Measurements from ENCODE around the gene WDR46. TPM values are rescaled to one million over a fixed set of nuclear protein-coding genes. Genes with fewer than 3 reads are reported as not detected.
A peak's percentile ranks its signal among the peaks of the same experiment; 100 is the strongest.

WDR46 gene
- total RNA-seq, 6 experiments from 2014 or later = 13.1 to 35.2 (median 23.9) TPM

DNA sequence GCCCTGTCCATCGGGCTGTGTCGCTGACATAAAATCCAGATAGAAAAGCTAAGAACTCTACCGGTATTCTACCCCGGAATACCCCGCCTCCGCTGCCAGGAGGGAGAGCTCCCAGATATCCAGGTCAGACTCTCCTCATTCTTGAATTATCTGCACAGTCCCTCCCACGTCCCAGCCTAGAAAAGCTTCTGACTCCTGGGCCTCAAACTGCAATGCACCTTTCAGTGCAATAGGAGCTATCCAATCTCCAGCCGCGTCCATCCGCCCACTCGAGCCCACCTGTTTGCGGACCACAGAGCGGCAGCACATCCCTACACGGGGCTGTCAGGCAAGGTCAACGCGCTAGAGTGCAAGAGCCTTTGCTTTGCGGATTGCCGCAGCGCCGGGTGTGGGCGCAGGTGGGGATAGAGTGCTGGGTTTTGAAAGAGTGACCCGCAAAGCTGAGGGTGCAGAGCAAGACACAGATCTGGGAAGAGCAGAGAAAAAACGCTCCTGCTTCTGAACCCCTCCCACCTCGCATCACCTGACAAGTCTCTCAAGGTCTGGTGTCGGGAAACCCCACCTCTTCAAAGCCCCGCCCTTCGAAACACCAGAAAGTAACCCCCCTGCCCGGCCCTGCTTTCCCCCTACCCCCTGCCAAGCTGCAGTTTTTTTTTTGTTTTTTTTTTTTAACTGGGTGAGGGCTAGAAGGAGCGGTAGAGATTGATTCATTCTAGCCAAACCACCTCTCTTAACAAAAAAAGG lies 23.5 kb upstream of the WDR46 start:
- ATAC-seq = peak; percentile 60 to 68 (median 63)

GRCh38 chr6:33306356-33306755 lies 17.3 kb upstream of the WDR46 start:
- WGBS (ENCODE audit: insufficient coverage, low coverage, low lambda C conversion rate, missing lambda C conversion rate) = 78% methylated on average over 4 of the region's 4 CpGs
- no peaks in the 10 kb centered on the region for H3K9me3 ChIP-seq
- peaks cover 0 to 32% (median 5%) of the 10 kb centered on the region in 4 donors for H3K36me3 ChIP-seq
- H3K27ac ChIP-seq = no peak overlapping the region
- intact Hi-C loops (cut with DNase I) = no loop called here
- H3K27me3 ChIP-seq = no peaks in the 10 kb centered on the region
- H3K4me3 ChIP-seq = no peak overlapping the region
- H3K4me1 ChIP-seq = peaks cover 0 to 3% (median 0%) of the 10 kb centered on the region in 4 donors
- DNase-seq = no peak
- no peak for ATAC-seq
- TF ChIP-seq, protein P1, sequence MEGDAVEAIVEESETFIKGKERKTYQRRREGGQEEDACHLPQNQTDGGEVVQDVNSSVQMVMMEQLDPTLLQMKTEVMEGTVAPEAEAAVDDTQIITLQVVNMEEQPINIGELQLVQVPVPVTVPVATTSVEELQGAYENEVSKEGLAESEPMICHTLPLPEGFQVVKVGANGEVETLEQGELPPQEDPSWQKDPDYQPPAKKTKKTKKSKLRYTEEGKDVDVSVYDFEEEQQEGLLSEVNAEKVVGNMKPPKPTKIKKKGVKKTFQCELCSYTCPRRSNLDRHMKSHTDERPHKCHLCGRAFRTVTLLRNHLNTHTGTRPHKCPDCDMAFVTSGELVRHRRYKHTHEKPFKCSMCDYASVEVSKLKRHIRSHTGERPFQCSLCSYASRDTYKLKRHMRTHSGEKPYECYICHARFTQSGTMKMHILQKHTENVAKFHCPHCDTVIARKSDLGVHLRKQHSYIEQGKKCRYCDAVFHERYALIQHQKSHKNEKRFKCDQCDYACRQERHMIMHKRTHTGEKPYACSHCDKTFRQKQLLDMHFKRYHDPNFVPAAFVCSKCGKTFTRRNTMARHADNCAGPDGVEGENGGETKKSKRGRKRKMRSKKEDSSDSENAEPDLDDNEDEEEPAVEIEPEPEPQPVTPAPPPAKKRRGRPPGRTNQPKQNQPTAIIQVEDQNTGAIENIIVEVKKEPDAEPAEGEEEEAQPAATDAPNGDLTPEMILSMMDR (IDR thresholded peaks at IDR 0.05) = no peak
- TF ChIP-seq POLR2A (IDR thresholded peaks at IDR 0.05) = no peak

More for the DNA sequence above, 23.5 kb upstream of the WDR46 start:
- no peaks in the 10 kb centered on the region for H3K27me3 ChIP-seq
- H3K9me3 ChIP-seq = no peaks in the 10 kb centered on the region
- WGBS (ENCODE audit: insufficient coverage, low coverage, low lambda C conversion rate, missing lambda C conversion rate) = 1% methylated on average over 20 of the region's 29 CpGs
- intact Hi-C loops (cut with DNase I) = no loop called here
- TF ChIP-seq POLR2A (IDR thresholded peaks at IDR 0.05) = no peak
- TF ChIP-seq, protein P1 (IDR thresholded peaks at IDR 0.05) = no peak
- H3K36me3 ChIP-seq = peaks cover 0 to 4% (median 0%) of the 10 kb centered on the region in 4 donors
- DNase-seq = peak; percentile 78 to 84 (median 82)
- H3K27ac ChIP-seq = peak overlapping the region; percentile 94 to 99 (median 97)
- H3K4me3 ChIP-seq = peak overlapping the region; percentile 79 to 93 (median 85)
- H3K4me1 ChIP-seq = peaks cover 0 to 29% (median 0%) of the 10 kb centered on the region in 4 donors

DNA sequence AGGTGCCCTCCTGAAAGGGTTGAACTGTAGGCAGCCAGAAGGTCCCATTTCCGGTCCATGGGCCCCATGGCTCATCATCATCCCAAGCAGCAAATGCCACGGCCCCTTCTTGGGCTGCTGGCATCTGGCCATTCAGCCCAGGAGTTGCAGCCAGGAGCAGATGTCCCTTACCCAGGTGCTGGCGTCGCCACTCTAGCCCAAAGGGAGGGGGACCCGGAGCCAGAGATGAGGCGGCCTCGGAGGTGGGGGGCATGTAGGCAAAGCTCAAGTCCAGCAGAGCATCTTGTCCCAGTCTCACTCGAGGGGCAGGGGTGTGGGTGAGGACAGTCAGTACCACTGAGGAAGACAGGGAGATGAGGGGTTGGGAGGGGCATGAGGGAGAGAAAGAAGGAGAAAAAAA lies 16.0 kb upstream of the WDR46 start:
- ATAC-seq (no peak), DNase-seq (no peak)
- Histone ChIP-seq H3K27me3 (no peaks in the 10 kb centered on the region), H3K4me1 (peaks cover 0 to 6% (median 0%) of the 10 kb centered on the region in 4 donors), H3K27ac (no peak overlapping the region), H3K9me3 (no peaks in the 10 kb centered on the region), H3K4me3 (no peak overlapping the region), H3K36me3 (peaks cover 0 to 28% (median 5%) of the 10 kb centered on the region in 4 donors)
- no CpG with 5 or more reads among the region's 8 CpGs for WGBS (ENCODE audit: insufficient coverage, low coverage, low lambda C conversion rate, missing lambda C conversion rate)
- intact Hi-C loops (cut with DNase I) = no loop called here
- TF ChIP-seq, protein P1 (IDR thresholded peaks at IDR 0.05) = no peak
- no peak for TF ChIP-seq POLR2A (IDR thresholded peaks at IDR 0.05)

DNA sequence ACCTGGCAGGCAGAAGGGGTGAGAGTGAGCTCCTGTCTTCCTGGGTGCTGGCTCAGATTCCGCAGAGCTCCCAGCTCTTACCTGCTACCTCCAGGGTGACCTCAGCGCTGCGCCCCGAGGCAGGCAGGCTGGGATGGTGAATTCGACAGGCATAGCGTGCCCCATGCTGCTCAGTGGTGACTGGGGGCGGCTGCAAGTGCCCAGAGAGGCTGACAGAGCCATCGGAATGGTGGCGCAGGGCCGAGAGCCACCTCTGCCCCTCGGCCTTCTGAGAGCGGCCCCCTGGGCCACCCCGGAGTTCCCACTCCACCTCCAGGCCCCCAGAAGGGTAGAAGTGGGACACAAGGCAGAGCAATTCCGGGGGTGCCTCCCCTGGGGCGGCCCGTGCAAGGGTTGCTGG lies 15.2 kb upstream of the WDR46 start:
- no peaks in the 10 kb centered on the region for H3K27me3 ChIP-seq
- no peak for DNase-seq
- no peak overlapping the region for H3K27ac ChIP-seq
- peaks cover 0 to 28% (median 5%) of the 10 kb centered on the region in 4 donors for H3K36me3 ChIP-seq
- peaks cover 0 to 9% (median under 1%) of the 10 kb centered on the region in 4 donors for H3K4me1 ChIP-seq
- no peak overlapping the region for H3K4me3 ChIP-seq
- no peaks in the 10 kb centered on the region for H3K9me3 ChIP-seq
- TF ChIP-seq, protein P1 (IDR thresholded peaks at IDR 0.05) = no peak
- no peak for TF ChIP-seq POLR2A (IDR thresholded peaks at IDR 0.05)
- WGBS (ENCODE audit: insufficient coverage, low coverage, low lambda C conversion rate, missing lambda C conversion rate) = no CpG with 5 or more reads among the region's 16 CpGs
- intact Hi-C loops (cut with DNase I) = no loop called here
- no peak for ATAC-seq
